Adrenal gland (tissue), 5 donors: ENCODE data around the gene CTDSP2.

Source experiments
- POLR2A ChIP-seq, 2 donors: fragments of 450-650 bp; IDR thresholded peaks; one replicate each; pipeline ENCODE4 v1.6.1; 2017; ENCODE audit warnings: antibody characterized with exemption in 2 of 2, mild to moderate bottlenecking in 2 of 2, moderate library complexity in 1 of 2
- TF ChIP-seq, protein P1 (sequence below), 6 experiments: fragments of 450-650 bp in 4 of 6; fragments of 200-600 bp in 2 of 6; sonication (generic) in 1 of 6; IDR thresholded peaks; 1 replicate in 5 of 6; 2 replicates in 1 of 6; pipeline versions ENCODE4 v1.5.1 to v1.8.0; 2016 to 2021; ENCODE audit warnings: antibody characterized with exemption in 6 of 6, mild to moderate bottlenecking in 2 of 6, moderate library complexity in 1 of 6
- donor health status: DM: no; HTN: no; CAD: no.

DNA sequence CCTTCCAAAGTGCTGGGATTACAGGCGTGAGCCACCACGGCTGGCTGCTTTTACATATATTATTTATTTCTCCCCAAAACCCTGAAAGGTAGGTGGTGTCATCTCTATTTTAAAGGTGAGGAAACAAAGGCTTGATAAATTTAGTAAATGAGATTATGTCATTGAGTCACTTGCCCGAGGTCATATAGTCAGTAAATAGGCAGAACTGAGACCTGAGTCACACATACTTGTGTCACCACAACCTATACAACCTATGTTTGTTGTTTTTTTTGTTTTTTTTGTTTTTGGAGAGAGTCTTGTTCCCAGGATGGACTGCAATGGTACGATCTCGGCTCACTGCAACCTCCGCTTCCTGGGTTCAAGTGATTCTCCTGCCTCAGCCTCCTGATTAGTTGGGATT, 51.2 kb downstream of the CTDSP2 start:
- TF ChIP-seq, protein P1, sequence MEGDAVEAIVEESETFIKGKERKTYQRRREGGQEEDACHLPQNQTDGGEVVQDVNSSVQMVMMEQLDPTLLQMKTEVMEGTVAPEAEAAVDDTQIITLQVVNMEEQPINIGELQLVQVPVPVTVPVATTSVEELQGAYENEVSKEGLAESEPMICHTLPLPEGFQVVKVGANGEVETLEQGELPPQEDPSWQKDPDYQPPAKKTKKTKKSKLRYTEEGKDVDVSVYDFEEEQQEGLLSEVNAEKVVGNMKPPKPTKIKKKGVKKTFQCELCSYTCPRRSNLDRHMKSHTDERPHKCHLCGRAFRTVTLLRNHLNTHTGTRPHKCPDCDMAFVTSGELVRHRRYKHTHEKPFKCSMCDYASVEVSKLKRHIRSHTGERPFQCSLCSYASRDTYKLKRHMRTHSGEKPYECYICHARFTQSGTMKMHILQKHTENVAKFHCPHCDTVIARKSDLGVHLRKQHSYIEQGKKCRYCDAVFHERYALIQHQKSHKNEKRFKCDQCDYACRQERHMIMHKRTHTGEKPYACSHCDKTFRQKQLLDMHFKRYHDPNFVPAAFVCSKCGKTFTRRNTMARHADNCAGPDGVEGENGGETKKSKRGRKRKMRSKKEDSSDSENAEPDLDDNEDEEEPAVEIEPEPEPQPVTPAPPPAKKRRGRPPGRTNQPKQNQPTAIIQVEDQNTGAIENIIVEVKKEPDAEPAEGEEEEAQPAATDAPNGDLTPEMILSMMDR (IDR thresholded peaks at IDR 0.05) = no peak
- TF ChIP-seq POLR2A (IDR thresholded peaks at IDR 0.05) = no peak
